Measurements from ENCODE around the gene ZNF592. TPM values are rescaled to one million over a fixed set of nuclear protein-coding genes. Genes with fewer than 3 reads are reported as not detected.

The ZNF592 gene
- total RNA-seq, 2 donors from 2014 or later: 17.0 to 19.3 TPM

DNA sequence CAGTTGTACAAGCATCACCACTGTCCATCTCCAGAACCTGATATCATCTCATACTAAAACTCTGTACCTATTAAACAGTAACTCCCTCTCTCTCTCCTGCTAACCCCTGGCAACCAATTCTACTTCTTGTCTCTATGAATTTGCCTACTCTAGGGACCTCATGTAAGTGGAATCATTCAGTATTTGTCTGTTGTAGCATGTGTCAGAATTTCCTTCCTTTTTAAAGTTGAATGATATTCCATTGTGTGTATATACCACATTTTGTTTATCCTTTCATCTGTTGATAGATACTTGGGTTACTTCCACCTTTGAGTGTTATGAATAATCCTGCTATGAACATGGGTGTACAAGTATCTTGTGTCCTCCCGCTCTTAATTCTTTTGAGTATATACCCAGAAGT is 16.6 kb downstream of the ZNF592 start:
- ATAC-seq: no peak
- intact Hi-C loops (cut with DNase I): loop anchor here in 1 of 2 donors (5.0 kb wide), 1 partner anchor 47 kb away; no protein-coding TSS in a partner anchor
- no peak for DNase-seq

DNA sequence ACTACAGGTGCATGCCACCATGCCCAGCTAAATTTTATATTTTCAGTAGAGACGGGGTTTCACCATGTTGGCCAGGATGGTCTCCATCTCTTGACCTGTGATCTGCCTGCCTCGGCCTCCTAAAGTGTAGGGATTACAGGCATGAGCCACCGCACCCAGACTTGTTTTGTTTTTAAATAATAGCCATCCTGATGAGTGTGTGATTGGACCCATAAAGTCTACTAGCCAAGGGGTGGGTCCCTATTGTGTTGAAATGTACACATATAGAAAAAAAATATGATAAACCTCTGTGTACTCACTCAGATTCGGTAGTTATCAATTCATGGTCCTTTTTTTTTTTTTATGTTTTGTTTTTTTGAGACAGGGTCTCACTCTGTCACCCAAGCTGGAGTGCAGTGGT is 17.3 kb downstream of the ZNF592 start:
- ATAC-seq: no peak
- intact Hi-C loops (cut with DNase I): no loop called here
- no peak for DNase-seq

DNA sequence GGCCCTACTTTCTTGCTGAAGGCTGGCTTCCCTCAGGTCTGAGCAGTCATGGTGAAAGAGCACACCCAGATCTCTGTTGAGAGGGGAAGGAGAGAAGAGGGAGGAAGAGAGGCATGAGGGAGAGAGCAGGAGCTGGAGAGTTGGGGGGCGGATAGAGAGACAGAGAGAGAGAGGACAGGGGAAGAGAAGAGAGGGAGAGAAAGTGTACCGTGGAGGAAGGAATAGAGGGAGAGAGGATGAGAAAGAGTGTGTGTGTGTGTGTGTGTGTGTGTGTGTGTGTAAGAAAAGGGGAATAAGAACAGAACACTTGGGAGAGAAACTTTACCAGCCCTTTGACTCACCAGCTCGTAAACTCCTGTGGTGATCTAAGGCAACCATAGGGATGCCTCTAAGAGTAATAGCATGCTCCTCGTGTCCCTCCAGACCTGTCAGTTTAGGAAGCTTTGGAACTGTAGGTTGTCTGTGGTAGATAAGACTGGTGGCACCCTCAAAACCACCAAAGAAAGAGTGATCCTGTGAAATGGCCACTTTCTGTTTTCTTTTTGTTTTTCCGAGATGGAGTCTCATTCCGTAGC is 18.2 kb downstream of the ZNF592 start:
- intact Hi-C loops (cut with DNase I): no loop called here
- DNase-seq: no peak
- no peak for ATAC-seq

DNA sequence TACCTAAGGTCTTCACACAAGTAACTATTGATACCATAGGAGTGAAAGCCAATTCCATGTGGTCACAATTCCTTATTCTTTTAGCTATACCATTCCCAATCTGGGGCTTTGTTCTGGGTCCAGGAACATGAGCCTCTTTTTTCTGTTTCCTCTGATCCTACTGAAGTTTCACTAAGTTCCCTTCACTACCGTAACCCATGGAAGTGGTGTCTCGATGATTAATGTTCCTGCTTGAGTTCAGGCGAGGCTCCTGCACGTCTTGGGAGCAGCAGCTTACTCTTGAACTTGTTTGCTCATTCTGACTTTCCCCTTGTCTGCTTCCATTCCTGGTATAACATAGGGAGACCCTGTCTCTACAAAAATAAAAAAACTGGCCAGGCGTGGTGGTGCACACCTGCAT is 23.6 kb downstream of the ZNF592 start:
- no peak for ATAC-seq
- intact Hi-C loops (cut with DNase I): no loop called here
- no peak for DNase-seq

DNA sequence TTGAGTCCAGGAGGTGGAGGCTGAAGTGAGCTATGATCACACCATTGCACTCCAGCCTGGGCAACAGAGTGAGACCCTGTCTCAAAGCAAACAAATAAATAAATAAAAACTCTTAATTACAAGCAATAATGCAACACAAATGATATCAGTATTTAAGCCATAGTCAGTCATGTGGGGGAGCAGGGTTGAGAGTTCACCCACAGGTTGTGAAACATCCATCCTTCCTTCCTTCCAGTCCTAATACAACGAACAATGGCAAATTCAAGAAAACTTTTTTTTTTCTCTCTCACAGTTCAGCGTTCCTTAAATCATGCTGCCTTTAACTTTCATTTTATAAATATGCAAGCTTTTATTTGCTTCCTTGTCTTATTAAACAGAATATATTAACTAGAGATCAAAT is 24.1 kb downstream of the ZNF592 start:
- ATAC-seq: peak in 1 of 2 donors; percentile 26
- intact Hi-C loops (cut with DNase I): no loop called here
- DNase-seq: no peak

DNA sequence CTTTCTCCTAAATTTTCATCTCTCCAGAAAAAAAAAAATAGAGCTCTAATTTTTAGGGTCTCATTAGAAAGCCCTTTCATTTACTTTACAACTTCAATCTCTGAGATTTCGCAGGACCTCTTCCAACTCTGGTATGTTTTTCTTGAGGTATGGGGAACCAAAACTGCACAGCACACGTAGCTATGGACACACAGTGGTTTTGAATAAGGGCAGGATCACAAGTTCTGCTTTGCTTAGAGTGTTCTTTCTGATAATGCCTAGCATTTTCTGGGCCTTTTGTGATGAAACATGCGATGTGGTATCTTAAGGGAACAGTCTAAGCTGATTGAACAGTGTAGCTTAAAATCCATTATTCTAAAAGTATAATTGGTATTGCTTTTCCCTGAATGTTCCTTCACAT is 25.3 kb downstream of the ZNF592 start:
- no peak for DNase-seq
- peak in 1 of 2 donors; percentile 13 for ATAC-seq
- intact Hi-C loops (cut with DNase I): no loop called here

DNA sequence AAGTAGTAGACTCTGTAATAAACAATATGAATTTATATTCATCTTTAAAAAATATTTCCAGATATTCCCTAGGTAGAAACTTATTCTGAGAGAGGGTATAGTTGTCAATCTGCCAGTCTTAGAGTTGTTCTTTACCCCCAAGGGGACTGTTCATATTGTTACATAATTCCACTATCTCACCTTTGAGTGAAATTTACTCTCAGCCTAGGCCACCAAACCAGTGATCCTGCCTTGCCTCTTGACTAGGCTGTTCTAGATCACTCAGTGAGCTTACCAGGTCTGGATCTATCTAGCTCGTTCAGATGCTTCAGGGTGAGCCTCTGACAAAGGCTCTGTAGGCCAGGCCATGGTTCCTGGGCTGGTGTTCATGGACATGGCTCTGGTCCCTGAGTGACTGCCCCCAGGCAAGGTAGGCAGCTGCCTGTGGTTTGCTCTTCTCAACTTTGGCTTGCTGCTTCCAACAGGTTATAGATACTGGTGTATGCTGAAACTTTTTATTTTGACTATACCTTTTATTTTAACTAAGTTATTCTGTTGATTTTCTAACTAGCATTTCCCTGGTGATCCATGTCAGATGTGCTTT is 27.6 kb downstream of the ZNF592 start:
- ATAC-seq (no peak), DNase-seq (no peak)
- intact Hi-C loops (cut with DNase I): no loop called here

DNA sequence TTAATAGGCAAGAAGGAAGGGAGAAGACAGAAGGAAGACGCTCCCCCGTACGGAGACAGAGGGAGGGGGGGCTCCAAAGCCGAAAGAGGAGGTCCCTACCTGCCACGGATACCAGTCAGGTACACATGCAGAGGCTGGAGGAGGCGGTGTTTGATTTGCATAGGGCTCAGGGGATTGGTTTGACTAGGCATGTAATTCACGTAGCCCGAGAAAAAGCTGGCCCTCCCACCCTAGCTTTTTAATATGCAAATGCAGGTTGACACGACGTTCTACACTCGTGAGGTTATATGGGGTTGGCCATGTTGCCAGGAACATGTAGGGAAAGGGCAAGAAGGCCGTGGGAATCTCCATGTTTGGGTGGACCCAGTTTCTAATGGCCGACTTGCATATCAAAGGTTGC is 29.8 kb downstream of the ZNF592 start:
- intact Hi-C loops (cut with DNase I): no loop called here
- no peak for DNase-seq
- ATAC-seq: no peak

DNA sequence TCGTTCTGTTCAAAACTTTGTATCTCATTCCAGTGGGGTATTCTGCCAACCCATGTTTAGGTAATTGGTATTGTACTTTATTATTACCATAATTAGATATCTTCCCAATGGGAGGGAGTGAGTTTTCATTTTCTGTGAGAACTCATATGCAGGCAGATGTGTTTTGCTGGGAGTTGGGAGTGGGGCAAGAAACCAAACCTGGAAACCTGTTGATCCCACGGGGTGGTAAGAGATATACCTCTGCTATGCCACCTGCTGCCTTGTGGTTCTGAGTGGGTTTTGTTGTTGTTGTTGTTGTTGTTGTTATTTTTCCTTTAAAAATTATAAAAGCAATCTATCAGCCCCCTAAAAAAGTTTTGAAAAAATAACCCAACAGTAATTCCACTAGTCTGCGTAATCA is 32.1 kb downstream of the ZNF592 start:
- intact Hi-C loops (cut with DNase I): no loop called here
- DNase-seq (no peak), ATAC-seq (no peak)

DNA sequence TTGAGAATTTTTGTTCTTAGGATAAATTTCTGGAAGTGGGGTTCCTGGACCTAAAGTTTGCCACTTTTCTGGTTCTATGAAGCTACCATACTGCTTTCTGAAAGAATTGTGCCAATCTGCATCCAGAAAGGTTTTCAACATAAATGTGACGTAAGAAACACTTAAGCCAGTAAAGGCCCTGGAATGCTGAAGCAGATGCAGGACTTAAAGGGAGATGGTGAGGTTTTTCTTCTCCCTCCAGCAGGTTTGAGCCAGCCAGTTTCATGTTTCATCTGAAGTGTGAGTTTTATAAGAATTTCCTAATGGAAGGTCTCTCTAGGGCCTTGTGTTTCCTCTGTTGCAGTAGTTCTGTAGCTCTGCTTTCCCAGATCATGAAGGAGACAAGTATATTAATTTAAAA is 33.1 kb downstream of the ZNF592 start:
- intact Hi-C loops (cut with DNase I): no loop called here
- DNase-seq (no peak), ATAC-seq (no peak)

DNA sequence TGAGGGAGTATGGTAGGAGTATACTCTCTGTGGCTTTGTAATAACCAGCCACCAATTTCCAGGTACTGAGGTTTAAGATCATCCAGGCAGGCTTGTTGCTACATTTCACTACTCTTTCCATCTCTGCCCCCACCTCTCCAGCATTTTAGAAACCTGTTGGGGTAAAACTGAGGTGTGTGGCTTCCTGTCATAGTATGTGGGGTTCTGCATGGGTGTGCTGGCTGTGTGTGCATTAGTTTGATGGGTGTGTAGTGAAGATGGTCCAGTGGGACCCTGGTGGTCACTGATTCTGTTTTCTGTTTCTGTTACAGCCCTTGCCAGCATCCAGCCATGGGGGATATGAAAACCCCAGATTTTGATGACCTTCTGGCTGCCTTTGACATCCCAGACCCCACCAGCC is 34.0 kb downstream of the ZNF592 start:
- DNase-seq (no peak), ATAC-seq (no peak)
- intact Hi-C loops (cut with DNase I): no loop called here

DNA sequence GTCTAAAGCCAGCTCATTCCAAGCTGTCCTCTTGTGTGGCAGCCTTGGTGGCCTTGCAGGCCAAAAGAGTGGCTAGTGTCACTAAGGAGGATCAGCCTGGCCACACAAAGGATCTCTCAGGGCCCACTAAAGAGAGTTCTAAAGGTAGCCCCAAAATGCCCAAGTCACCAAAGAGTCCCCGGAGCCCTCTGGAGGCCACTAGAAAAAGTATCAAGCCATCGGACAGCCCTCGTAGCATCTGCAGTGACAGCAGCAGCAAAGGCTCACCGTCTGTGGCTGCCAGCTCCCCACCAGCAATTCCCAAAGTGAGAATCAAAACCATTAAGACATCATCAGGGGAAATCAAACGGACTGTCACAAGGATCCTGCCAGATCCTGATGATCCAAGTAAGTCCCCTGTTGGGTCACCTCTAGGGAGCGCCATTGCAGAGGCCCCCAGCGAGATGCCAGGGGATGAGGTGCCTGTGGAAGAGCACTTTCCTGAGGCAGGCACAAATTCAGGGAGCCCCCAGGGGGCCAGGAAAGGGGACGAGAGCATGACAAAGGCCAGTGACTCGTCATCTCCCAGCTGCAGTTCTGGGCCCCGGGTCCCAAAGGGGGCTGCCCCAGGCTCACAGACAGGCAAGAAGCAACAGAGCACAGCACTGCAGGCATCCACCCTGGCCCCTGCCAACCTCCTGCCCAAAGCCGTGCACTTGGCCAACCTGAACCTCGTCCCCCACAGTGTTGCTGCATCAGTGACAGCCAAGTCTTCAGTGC is 35.3 kb downstream of the ZNF592 start:
- no peak for DNase-seq
- ATAC-seq: no peak
- intact Hi-C loops (cut with DNase I): no loop called here

DNA sequence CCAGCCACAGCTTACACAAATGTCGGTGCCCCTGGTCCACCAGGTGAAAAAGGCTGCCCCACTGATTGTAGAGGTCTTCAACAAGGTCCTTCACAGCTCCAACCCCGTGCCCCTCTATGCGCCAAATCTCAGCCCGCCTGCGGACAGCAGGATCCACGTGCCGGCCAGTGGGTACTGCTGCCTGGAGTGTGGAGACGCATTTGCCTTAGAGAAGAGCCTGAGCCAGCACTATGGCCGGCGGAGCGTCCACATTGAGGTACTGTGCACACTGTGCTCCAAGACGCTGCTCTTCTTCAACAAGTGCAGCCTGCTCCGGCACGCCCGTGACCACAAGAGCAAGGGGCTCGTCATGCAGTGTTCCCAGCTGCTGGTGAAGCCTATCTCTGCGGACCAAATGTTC is 35.9 kb downstream of the ZNF592 start:
- intact Hi-C loops (cut with DNase I): no loop called here
- ATAC-seq (no peak), DNase-seq (no peak)

DNA sequence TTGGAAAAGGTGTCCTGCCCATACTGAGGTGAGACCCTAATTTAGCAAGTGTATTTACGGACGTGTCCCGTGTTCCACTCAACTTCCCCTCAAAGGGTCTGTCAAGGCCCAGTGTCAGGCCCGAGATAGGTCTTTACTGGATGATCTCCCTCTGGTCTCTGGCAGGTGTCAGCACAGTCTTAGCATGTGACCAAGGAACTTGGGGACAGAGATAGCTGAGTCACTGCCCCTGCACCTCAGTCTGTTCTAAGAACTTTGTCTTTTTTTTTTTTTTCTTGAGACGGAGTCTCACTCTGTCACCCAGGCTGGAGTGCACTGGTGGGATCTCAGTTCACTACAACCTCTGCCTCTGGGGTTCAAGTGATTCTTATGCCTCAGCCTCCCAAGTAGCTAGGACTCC is 36.7 kb downstream of the ZNF592 start:
- intact Hi-C loops (cut with DNase I): no loop called here
- ATAC-seq (peak in 1 of 2 donors; percentile 10), DNase-seq (no peak)

DNA sequence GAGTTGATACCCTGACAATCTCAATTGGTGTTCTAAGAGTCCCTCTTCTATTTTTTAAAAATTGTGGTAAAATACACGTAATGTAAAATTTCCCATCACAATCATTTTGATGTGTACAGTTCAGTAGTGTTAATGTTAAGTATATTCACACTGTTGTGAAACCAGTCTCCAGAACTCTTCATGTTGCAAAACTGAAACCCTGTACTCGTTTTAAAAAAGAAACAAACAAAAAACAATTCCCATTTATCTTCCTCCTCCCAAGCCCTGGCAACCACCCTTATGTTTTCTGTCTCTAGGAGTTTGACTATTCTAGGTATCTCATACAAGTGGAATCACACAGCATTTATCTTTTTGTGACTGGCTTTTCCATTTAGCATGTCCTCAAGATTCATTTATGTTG is 40.1 kb downstream of the ZNF592 start:
- no peak for ATAC-seq
- intact Hi-C loops (cut with DNase I): no loop called here
- DNase-seq: no peak

DNA sequence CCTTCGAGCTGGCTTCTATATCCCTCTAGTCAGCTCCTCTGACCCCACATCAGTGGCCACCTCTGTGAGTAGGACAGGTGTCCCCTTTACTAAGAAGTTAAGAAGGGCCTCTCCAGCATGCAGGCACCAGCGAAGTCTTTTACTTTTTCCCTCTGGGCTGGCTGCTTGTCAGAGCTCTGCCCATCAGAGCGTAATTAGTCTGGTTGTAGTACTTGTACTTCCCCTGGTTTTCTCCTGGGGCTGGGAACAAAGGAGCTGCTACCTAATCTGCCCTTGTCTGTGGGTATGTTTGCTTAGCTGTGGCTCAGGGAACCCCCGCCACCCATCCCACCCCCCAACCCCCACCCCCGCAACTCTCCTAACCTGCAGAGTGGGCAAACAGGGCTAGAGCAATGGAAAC is 41.4 kb downstream of the ZNF592 start:
- DNase-seq: no peak
- intact Hi-C loops (cut with DNase I): loop anchor here in 1 of 2 donors (10.0 kb wide), 1 partner anchor 195 kb away; no protein-coding TSS in a partner anchor
- no peak for ATAC-seq

DNA sequence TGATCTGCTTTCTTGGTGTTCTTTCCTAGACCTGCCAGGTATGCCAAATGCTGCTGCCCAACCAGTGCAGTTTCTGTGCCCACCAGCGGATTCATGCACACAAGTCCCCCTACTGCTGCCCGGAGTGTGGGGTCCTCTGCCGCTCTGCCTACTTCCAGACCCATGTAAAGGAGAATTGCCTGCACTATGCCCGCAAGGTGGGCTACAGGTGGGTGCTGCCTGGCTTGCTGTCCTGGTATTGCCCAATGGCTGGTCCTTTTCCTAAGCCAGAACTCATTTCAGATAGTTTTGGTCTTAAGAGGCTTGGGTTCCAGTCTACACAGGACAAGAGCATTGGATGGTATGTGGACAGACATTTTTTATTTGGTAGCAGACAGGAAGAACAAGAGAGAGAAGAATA is 42.3 kb downstream of the ZNF592 start:
- no peak for DNase-seq
- intact Hi-C loops (cut with DNase I): loop anchor here in 1 of 2 donors (10.0 kb wide), 1 partner anchor 196 kb away; no protein-coding TSS in a partner anchor
- ATAC-seq: no peak

DNA sequence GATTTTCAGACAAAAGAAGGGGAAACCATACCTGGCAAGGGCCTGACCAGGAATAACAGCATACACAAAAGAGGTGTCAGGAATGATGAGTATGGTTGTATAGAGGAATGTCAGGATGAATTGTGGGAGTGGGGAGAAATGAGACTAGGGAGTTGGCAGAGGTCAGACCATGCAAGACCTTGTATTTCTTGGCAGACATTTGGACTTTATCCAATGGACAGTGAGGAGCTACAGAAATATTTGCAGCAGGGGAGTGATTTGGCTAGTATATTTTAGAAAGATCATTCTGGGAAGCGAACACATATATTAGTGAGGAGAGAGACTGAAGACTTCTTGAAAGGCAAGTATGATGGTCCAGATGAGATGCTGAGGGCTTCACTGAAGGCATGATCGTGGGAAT is 43.4 kb downstream of the ZNF592 start:
- intact Hi-C loops (cut with DNase I): loop anchor here in 1 of 2 donors (10.0 kb wide), 1 partner anchor 197 kb away; no protein-coding TSS in a partner anchor
- no peak for DNase-seq
- peak in 1 of 2 donors; percentile 50 for ATAC-seq

DNA sequence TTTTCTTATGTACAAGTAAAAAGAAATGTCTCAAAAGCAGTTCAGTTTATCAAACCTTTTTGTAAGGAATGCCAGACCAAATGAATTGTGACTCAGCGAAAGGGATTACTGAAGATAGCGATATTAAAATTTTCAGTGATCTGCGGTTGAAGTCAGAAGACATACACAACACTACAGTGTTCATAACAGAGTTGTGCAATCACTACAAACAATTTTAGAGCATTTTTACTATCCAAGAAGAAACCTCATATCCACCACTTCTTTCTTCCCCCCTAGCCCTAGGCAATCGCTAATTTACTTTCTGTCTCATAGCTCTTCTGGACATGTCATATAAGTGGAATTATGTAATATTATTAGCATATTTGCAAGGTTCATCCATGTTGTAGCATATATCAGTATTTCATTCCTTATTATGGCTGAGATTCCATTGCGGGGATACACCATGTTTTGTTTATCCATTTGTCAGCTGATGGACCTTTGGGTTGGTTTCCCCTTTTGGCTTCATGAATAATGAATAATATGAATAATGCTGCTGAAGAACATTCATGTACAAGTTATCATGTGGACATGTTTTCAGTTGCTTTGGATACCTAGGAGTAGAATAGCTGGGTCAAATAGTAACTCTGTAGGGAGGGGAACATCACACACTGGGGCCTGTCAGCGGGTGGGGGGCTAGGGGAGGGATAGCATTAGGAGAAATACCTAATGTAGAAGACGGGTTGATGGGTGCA is 45.2 kb downstream of the ZNF592 start:
- intact Hi-C loops (cut with DNase I): loop anchor here in 1 of 2 donors (10.0 kb wide), 1 partner anchor 199 kb away; no protein-coding TSS in a partner anchor
- DNase-seq (no peak), ATAC-seq (no peak)

DNA sequence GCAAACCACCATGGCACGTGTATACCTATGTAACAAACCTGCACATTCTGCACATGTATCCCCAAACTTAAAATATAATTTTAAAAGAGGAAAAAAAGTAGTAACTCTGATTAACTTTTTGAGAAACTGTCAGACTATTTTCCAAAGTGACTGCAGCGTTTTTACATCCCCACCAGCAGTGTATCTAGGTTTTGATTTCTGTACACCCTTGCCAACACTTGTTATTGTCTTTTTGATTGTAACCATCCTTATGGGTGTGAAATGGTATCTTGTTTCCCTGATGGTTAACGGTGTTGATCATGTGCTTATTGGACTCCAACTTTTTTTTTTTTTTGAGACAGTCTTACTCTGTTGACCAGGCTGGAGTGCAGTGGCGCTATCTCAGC is 45.8 kb downstream of the ZNF592 start:
- ATAC-seq: no peak
- intact Hi-C loops (cut with DNase I): loop anchor here in 1 of 2 donors (10.0 kb wide), 1 partner anchor 199 kb away; no protein-coding TSS in a partner anchor
- DNase-seq: no peak
